ENCODE data around the gene OR51E1.
A peak's percentile ranks its signal among the peaks of the same experiment; 100 is the strongest.

OR51E1 gene

DNA sequence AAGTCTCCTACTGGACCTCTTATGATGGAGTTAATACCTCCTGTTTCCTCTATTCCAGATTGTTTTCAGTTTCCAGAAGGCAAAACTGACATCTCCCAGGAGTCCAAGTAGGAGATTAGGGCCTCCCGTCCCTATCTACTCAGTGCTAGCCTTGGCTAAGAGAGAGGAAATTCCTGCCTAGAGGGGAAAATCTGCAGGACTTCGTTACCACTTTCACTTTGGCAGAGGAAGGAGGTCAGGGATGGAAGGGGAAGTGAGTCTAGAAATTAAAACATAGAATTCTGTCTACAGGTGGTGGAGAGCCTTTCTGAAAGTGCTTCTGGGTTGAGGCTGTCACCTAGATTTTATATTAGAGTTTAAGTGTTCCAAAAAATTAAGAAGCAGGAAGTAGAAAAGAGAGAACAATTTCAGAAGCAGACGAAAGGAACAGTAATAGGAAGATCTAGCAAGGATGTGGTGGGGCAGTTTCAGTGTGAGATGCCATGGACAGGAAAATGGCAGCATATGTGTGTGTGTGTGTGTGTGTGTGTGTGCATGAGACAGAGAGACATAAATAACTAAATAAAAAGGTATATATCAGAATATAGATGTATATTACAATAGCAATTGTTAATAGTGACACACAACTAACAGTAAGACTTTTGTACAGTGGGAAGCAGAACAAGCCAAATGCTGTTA, 33.4 kb upstream of the OR51E1 start:
- TF ChIP-seq, protein P1, sequence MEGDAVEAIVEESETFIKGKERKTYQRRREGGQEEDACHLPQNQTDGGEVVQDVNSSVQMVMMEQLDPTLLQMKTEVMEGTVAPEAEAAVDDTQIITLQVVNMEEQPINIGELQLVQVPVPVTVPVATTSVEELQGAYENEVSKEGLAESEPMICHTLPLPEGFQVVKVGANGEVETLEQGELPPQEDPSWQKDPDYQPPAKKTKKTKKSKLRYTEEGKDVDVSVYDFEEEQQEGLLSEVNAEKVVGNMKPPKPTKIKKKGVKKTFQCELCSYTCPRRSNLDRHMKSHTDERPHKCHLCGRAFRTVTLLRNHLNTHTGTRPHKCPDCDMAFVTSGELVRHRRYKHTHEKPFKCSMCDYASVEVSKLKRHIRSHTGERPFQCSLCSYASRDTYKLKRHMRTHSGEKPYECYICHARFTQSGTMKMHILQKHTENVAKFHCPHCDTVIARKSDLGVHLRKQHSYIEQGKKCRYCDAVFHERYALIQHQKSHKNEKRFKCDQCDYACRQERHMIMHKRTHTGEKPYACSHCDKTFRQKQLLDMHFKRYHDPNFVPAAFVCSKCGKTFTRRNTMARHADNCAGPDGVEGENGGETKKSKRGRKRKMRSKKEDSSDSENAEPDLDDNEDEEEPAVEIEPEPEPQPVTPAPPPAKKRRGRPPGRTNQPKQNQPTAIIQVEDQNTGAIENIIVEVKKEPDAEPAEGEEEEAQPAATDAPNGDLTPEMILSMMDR (IDR thresholded peaks at IDR 0.05; ENCODE audit: insufficient read depth, low read length, missing control alignments), result no peak
- CTCF ChIA-PET, result interaction anchor here (4.5 kb wide), 1 partner anchor 27 kb away, joined by 20 read pairs; the partner anchor contains the start of gene OR51D1
- no peak overlapping the region for H3K4me3 ChIP-seq (ENCODE audit: low read depth, low read length)
- no peak for DNase-seq (ENCODE audit: low read depth, low spot score)
- POLR2A ChIA-PET, result no interaction called here

DNA sequence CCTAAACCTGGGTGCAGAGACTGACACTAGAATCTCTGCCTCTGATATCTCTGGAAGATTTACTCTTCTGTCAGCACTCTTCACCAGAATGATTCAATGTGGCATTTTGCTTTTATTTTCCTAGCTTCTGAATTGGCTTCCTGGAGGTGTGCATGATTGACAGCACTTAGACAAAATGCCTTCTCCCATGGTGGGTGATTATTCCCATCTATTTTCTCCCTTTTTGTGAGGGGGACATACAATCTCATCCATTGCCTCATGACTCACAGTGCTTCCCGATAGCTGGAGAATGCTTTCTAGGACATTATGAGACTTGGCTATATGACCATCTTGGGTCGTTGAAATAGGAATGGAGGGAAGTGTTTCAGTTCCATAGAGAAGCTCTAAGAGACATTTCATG, 31.8 kb upstream of the OR51E1 start:
- DNase-seq (ENCODE audit: low read depth, low spot score), result no peak

DNA sequence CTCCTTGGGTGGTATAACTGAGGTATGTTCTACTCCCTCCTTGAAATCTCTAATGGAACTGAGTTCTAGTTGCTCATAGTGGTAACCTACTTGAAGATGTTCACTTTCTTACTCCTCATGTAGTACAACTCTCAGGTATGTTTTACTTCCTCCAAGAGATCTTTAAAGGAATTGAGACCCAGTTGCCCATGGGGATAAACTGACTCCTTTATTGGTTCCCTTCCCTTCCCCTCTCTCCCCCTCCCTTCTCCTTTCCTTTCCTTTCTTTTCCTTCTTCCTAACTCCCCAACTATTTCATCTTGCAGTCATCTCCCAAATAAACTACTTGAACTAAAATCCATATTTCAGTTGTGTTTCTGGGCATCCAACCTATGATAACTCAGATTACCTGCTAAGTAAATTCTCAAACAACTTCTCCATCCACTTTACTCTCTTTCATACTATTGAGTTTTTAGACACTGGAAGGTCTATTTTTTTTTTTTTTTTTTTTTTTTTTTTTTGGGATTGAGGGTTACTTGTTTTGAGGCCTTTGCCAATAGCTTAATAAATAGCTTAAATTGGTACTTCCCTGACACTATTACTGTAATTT, 27.8 kb upstream of the OR51E1 start:
- TF ChIP-seq, protein P1 (IDR thresholded peaks at IDR 0.05; ENCODE audit: insufficient read depth, low read length, missing control alignments), result no peak
- ChIA-PET CTCF (interaction anchor here (1.9 kb wide), 1 partner anchor 21 kb away, joined by 6 read pairs; the partner anchor contains the start of gene OR51D1), POLR2A (no interaction called here)
- no peak for DNase-seq (ENCODE audit: low read depth, low spot score)
- no peak overlapping the region for H3K4me3 ChIP-seq (ENCODE audit: low read depth, low read length)

More for the DNA sequence above, 31.8 kb upstream of the OR51E1 start:
- ChIA-PET POLR2A (no interaction called here), CTCF (interaction anchor here (0.9 to 3.1 kb wide), 3 partner anchors 13 to 26 kb away, joined by 3 to 13 read pairs (median 4); partner anchors contain the start of gene OR51D1)
- TF ChIP-seq, protein P1 (IDR thresholded peaks at IDR 0.05; ENCODE audit: insufficient read depth, low read length, missing control alignments), result no peak
- H3K4me3 ChIP-seq (ENCODE audit: low read depth, low read length), result no peak overlapping the region

DNA sequence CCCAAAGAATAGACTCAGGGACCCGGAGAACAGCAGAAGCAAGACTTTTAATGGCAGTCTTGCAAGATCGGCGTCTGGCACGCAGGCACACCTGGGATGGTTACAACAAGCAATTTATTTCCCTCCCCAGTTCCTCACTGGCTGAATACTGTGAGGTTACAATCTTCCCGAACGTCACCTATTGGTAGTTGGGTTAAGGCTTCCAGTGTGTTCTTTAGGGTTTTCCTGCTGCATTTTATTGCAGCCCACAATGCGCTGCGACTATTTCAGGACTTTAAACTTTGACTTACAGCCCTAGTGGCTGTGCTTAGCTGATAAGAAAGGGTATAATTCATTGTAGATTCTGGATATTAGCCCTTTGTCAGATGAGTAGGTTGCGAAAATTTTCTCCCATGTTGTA, 24.3 kb upstream of the OR51E1 start:
- no peak for DNase-seq (ENCODE audit: low read depth, low spot score)
- no peak overlapping the region for H3K4me3 ChIP-seq (ENCODE audit: low read depth, low read length)
- ChIA-PET POLR2A (no interaction called here), CTCF (no interaction called here)
- TF ChIP-seq, protein P1 (IDR thresholded peaks at IDR 0.05; ENCODE audit: insufficient read depth, low read length, missing control alignments), result no peak

DNA sequence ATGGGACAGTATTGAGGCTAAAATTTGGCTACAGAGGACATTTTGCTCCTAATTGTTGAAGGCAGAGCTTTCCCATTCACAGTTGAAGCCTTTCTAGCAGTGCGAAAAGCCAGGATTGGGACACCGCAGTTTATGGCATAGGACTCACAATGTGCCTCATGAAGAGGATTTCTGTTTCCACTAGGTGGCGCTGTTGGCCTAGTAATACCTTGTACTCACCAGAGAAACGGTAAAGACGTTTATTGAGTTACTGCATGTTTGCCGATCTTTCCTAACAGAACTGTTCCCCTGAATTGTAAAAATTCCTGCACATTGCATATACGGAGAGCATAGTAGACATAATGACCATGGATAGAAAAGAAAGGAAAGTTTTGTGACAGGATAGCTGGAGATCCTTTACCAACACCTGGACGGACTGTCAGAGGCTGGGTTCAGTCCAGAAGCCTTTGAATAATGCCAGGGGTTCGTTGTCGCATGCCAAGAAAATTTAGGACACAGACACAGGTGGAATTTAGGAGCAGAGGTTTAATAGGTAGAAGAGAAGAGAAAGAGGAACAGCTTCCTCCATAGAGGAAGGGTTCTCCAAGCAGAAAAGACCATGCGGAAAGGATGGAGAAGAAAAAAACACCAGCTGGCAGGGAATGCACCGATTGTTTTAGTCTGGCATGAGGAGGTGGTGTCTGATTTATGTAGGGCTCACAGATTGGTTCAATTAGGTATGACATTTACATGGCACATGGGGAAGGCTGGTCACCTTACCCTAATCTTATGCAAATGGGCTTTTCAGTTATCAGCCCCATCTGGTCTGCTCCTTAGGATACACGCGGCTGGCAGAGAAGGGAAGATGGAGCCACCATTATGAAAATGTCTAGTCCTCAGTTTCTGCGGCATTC, 17.3 kb upstream of the OR51E1 start:
- CTCF ChIA-PET, result interaction anchor here (0.6 to 8.7 kb wide), 23 partner anchors 11 to 778 kb away, joined by 3 to 97 read pairs (median 4); partner anchors contain the start of genes OR51D1, OR51E1 and OR52I1
- TF ChIP-seq, protein P1 (IDR thresholded peaks at IDR 0.05; ENCODE audit: insufficient read depth, low read length, missing control alignments), result peak; percentile 62
- POLR2A ChIA-PET, result no interaction called here
- peak; percentile 24 for DNase-seq (ENCODE audit: low read depth, low spot score)
- H3K4me3 ChIP-seq (ENCODE audit: low read depth, low read length), result no peak overlapping the region

Measured in AG04449 (cell line).